GF-D8 (cell line): ENCODE measurements around the gene FEZ2.
A peak's percentile ranks its signal among the peaks of the same experiment; 100 is the strongest.

Source experiments
- DNase-seq: peaks from one replicate; lab custom pipeline; 2025; lab: John Stamatoyannopoulos, UW

FEZ2 gene

GRCh38 chr2:36530178-36530982 lies 67.6 kb downstream of the FEZ2 start:
- DNase-seq, result no peak

GRCh38 chr2:36528766-36529392 lies 69.1 kb downstream of the FEZ2 start:
- DNase-seq, result no peak

GRCh38 chr2:36528274-36528673 lies 69.7 kb downstream of the FEZ2 start:
- DNase-seq, result no peak

DNA sequence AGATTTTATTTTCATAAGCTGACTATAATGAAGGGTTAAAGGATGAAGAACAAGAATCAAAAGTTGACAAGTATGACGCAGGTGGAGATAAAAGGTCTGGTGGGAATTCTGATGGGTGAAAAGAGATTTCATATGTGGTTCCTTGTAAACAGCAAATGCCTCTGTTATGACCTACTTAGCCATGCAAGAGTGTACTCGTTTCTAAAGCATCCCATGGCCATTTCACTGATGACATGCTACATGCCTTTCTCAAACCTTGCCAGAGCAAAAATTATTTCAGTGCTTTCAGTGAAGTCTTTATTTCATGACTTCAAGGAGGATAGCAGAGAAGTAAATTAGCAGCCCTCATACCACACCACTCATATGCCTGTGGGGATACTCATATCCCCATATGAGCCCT lies 71.7 kb downstream of the FEZ2 start:
- no peak for DNase-seq

- no peak for DNase-seq
Observed at GRCh38 chr2:36525245-36525644, 72.7 kb downstream of the FEZ2 start.

DNA sequence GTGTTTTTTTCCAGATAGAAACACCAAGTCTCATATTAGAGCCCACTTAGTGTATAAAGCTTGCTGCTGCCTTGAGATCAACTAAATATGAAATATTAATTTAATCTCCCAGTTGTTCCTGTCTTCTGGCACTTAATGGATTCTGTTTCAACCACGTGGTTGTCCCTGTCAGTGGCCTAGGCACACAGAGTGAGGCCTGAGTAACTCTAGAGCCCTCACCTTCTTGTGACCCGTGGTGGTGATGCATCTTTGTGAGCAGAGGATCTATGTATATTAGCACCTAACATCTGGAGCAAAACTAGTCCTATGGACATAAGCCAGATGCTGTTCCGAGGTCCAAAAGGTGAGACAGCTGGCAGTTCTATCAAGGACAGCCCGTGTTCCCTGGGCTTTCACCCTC lies 74.8 kb downstream of the FEZ2 start:
- DNase-seq, result no peak

- DNase-seq, result no peak
Observed at GRCh38 chr2:36520431-36520830, 77.5 kb downstream of the FEZ2 start.

GRCh38 chr2:36516136-36516870 lies 81.7 kb downstream of the FEZ2 start:
- DNase-seq, result no peak

- DNase-seq, result no peak
Observed at GRCh38 chr2:36515538-36515937, 82.4 kb downstream of the FEZ2 start.

- no peak for DNase-seq
Observed at GRCh38 chr2:36513661-36514060, 84.3 kb downstream of the FEZ2 start.

DNA sequence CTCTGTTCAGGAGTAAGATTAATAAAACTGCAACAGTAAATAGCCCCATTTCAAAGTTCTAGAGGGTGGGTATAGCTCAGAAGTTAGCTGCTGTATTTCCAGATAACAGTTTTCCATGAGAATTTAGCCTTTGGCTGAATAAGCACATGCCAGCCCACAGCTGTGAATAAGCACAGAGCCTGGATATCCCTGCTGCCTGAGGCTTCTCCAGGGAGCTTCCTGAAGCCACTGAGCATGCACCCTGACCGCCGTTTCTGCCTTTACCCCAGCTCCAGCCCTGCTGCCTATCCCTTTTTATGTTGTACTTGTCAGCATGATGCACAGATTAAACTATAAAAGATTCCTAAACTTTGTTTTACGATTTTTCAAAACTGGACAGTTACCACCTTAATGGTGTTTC lies 85.3 kb downstream of the FEZ2 start:
- no peak for DNase-seq

- DNase-seq, result no peak
Observed at GRCh38 chr2:36511858-36512603, 85.9 kb downstream of the FEZ2 start.

- DNase-seq, result no peak
Observed at GRCh38 chr2:36509075-36509474, 88.9 kb downstream of the FEZ2 start.

- DNase-seq, result peak; percentile 6
Observed at GRCh38 chr2:36507408-36507812, 90.6 kb downstream of the FEZ2 start.
